Limb (tissue), 2 donors: ENCODE measurements around the gene KDELR1.

Experiments used
- DNase-seq, 2 donors: peaks; one replicate each; pipeline ENCODE4 v3.0.0-alpha.2; 2016; ENCODE audit errors: extremely low spot score in 2 of 2

KDELR1 gene

GRCh38 chr19:48391100-48392005 is at the start of gene KDELR1:
KDELR1 (minus strand) TSS chr19:48391551; CDS start chr19:48391358, 193 bp downstream.
- peak; percentile 81 to 93 for DNase-seq

GRCh38 chr19:48436586-48436985 is 45.2 kb upstream of the KDELR1 start:
- DNase-seq = no peak

- DNase-seq = no peak
Observed at GRCh38 chr19:48433337-48433736, 42.0 kb upstream of the KDELR1 start.

- no peak for DNase-seq
Observed at GRCh38 chr19:48428670-48429069, 37.3 kb upstream of the KDELR1 start.

GRCh38 chr19:48424694-48425219 is 33.4 kb upstream of the KDELR1 start:
- DNase-seq = no peak

GRCh38 chr19:48421548-48421947 is 30.2 kb upstream of the KDELR1 start:
- no peak for DNase-seq

GRCh38 chr19:48419158-48419920 is 28.0 kb upstream of the KDELR1 start:
- peak; percentile 24 to 75 for DNase-seq

GRCh38 chr19:48418317-48419064 is 27.1 kb upstream of the KDELR1 start:
- no peak for DNase-seq

- no peak for DNase-seq
Observed at GRCh38 chr19:48417421-48417820, 26.1 kb upstream of the KDELR1 start.

- DNase-seq = no peak
Observed at GRCh38 chr19:48415806-48416221, 24.5 kb upstream of the KDELR1 start.

- peak in 1 of 2 donors; percentile 70 for DNase-seq
Observed at GRCh38 chr19:48415395-48415794, 24.0 kb upstream of the KDELR1 start.

- DNase-seq = no peak
Observed at GRCh38 chr19:48413879-48414587, 22.7 kb upstream of the KDELR1 start.

GRCh38 chr19:48405850-48406249 is 14.5 kb upstream of the KDELR1 start:
- DNase-seq = no peak

GRCh38 chr19:48405010-48405659 is 13.8 kb upstream of the KDELR1 start:
- no peak for DNase-seq

- DNase-seq = peak in 1 of 2 donors; percentile 62
Observed at GRCh38 chr19:48403606-48404005, 12.3 kb upstream of the KDELR1 start.

- no peak for DNase-seq
Observed at GRCh38 chr19:48401287-48401686, 9.9 kb upstream of the KDELR1 start.

- peak in 1 of 2 donors; percentile 49 for DNase-seq
Observed at GRCh38 chr19:48400018-48400742, 8.8 kb upstream of the KDELR1 start.

GRCh38 chr19:48398375-48399235 is 7.3 kb upstream of the KDELR1 start:
- DNase-seq = peak; percentile 65 to 89

GRCh38 chr19:48398102-48398374 is 6.7 kb upstream of the KDELR1 start:
- no peak for DNase-seq
